Anterior cingulate cortex (tissue), 58 donors: ENCODE data around the gene SLCO2B1.
"Not testable (repeated sequence)": the region's sequence is repeated elsewhere in the genome, so short reads cannot be mapped to it uniquely, and the experiment has no call there.

Source experiments
- DNase-seq, 58 donors: peaks; one replicate each; lab custom pipeline; 2025; lab: John Stamatoyannopoulos, UW

The SLCO2B1 gene

GRCh38 chr11:75150879-75151278 is at the start of gene SLCO2B1:
Gene SLCO2B1 (plus strand): TSS chr11:75151107. CDS start chr11:75151382, 275 bp downstream.
- peak in 1 of 58 donors; percentile 4 for DNase-seq

- no peak for DNase-seq
Measured at GRCh38 chr11:75101424-75102128, 49.3 kb upstream of the SLCO2B1 start.

- DNase-seq: no peak
Measured at GRCh38 chr11:75103380-75104026, 47.4 kb upstream of the SLCO2B1 start.

GRCh38 chr11:75105462-75105925 is 45.4 kb upstream of the SLCO2B1 start:
- DNase-seq: no peak

- not testable (repeated sequence) for DNase-seq
Measured at GRCh38 chr11:75105967-75106681, 44.8 kb upstream of the SLCO2B1 start.

- no peak for DNase-seq
Measured at GRCh38 chr11:75107187-75107586, 43.7 kb upstream of the SLCO2B1 start.

GRCh38 chr11:75112200-75112599 is 38.7 kb upstream of the SLCO2B1 start:
- no peak for DNase-seq

GRCh38 chr11:75113030-75113429 is 37.9 kb upstream of the SLCO2B1 start:
- no peak for DNase-seq

GRCh38 chr11:75114465-75114864 is 36.4 kb upstream of the SLCO2B1 start:
- no peak for DNase-seq

- DNase-seq: no peak
Measured at GRCh38 chr11:75118577-75118976, 32.3 kb upstream of the SLCO2B1 start.

GRCh38 chr11:75126564-75126963 is 24.3 kb upstream of the SLCO2B1 start:
- DNase-seq: no peak

GRCh38 chr11:75132080-75132479 is 18.8 kb upstream of the SLCO2B1 start:
- no peak for DNase-seq

GRCh38 chr11:75133976-75134375 is 16.9 kb upstream of the SLCO2B1 start:
- DNase-seq: no peak

GRCh38 chr11:75135021-75135650 is 15.8 kb upstream of the SLCO2B1 start:
- DNase-seq: no peak

GRCh38 chr11:75135651-75136050 is 15.3 kb upstream of the SLCO2B1 start:
- no peak for DNase-seq

- peak in 27 of 58 donors; percentile 5 to 72 (median 25) for DNase-seq
Measured at GRCh38 chr11:75140269-75141138, 10.4 kb upstream of the SLCO2B1 start.

- DNase-seq: no peak
Measured at GRCh38 chr11:75141166-75141565, 9.7 kb upstream of the SLCO2B1 start.

GRCh38 chr11:75142714-75143419 is 8.0 kb upstream of the SLCO2B1 start:
- DNase-seq: peak in 55 of 58 donors; percentile 10 to 89 (median 60)

GRCh38 chr11:75143420-75143731 is 7.5 kb upstream of the SLCO2B1 start:
- no peak for DNase-seq

- no peak for DNase-seq
Measured at GRCh38 chr11:75144716-75145014, 6.2 kb upstream of the SLCO2B1 start.
